Measurements from ENCODE around the gene PSMB3.

DNA sequence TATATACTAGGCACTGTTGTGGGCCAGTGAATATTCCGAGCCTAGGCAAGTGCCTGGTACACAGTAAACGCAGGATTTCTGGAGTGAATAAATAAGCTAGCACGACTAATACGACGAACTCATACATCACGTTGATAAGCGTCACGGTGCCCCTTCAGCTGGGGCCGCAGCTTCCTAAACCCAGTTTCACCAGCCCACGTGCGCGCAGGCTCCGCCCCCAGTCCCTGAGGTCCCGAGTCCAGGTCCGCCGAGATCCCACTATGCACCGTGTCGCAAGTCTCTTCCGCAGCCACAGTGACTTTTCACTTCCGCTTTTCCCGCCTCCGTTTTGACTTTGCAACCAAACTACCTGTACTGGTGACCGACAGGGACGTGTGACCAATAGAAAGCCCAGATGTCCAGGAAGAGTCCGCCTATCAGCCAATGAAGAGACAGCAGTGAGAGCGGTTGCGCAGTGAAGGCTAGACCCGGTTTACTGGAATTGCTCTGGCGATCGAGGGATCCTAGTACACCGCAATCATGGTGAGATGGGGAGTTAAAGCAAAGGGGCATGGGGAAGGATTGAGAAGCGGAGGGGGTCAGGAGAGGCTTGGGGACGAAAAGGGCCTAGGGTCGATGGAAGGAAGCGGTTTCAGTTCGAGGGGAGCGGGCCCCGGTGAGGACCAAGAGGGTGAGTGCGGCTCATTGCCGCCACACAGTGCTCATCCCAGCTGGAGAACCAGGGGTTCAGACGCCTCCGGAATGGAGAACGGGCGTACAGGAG lies at the start of gene PSMB3:
- TF ChIP-seq REST (IDR thresholded peaks at IDR 0.05; ENCODE audit: insufficient read depth in 1 of 2, low read depth in 2 of 2, low read length in 2 of 2) (peak; percentile 25 to 50; a peak in 1 of 4 replicates), SIN3A (IDR thresholded peaks at IDR 0.05; ENCODE audit: borderline replicate concordance, insufficient read depth, low read length) (peak; percentile 71; the same call in 1 of the 2 replicates)

All from PFSK-1 (cell line).